Stimulated activated CD4-positive, alpha-beta T cell treated with anti-CD3 and anti-CD28 coated beads, TNF-alpha, amount 100 ng/mL, for 24 hours (primary cell): ENCODE results near the gene PXMP4.

Source experiments
- DNase-seq, 3 experiments: peaks; one replicate each; pipeline ENCODE4 v3.0.0-alpha.2; 2020; ENCODE audit warnings: low read depth in 3 of 3

PXMP4 gene

DNA sequence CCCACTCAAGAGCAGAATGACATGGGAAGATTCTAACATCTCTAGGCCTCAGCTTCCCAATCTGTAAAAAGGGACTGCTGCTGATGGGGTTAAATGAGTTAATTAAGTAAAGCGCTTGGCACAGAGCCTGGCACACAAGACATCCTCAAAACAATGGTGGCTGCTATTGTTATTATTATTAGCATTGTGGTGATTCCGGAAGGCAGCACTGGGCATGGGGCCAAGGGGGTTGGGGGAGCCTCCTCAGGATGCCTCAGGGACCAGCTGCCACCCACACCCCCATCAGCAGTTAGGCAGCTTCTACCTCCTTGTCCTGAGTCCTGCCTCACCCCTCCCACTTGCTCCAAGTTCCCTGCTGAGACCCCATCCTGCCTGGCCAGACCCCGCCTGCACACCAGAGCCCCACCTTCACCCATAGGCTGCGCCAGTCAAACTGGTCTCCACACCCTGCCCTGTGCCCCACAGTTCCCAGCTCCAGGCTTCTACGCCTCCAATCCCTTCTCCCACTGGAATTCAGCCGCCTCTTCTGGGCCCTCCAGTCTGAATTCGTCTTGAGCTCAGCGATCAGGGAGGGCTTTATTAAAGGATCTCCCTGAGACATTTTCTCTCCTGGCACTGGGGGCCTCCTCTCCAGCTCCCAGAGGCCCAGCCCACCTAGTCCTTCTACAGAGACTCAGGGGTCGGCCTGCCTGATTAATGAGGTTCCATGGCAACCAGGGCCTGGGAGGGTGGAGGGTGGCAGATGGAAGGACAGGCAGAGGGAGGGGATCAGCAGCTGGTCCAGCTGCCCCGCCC is 35.4 kb downstream of the PXMP4 start:
- no peak for DNase-seq

GRCh38 chr20:33681728-33682353 is 38.3 kb downstream of the PXMP4 start:
- no peak for DNase-seq

DNA sequence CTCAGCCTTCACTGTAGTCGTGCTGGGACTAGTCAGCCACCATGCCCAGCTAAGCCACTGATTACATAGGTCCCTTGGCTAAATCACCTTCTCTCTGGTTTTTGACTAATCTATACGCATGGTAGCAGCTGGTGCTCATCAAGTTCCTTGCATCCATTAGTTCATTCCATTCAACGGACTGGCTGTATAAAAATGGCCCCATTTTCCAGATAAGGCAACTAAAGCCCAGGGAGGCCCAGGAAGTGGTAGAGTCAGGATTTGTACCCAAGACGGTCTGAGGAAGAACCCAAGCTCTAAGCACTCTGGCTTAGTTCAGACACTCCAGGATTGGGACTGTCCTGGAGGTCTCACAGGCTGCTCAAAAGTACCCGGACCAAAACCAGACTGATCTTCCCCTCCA is 38.8 kb downstream of the PXMP4 start:
- no peak for DNase-seq

GRCh38 chr20:33680686-33681085 is 39.4 kb downstream of the PXMP4 start:
- no peak for DNase-seq

DNA sequence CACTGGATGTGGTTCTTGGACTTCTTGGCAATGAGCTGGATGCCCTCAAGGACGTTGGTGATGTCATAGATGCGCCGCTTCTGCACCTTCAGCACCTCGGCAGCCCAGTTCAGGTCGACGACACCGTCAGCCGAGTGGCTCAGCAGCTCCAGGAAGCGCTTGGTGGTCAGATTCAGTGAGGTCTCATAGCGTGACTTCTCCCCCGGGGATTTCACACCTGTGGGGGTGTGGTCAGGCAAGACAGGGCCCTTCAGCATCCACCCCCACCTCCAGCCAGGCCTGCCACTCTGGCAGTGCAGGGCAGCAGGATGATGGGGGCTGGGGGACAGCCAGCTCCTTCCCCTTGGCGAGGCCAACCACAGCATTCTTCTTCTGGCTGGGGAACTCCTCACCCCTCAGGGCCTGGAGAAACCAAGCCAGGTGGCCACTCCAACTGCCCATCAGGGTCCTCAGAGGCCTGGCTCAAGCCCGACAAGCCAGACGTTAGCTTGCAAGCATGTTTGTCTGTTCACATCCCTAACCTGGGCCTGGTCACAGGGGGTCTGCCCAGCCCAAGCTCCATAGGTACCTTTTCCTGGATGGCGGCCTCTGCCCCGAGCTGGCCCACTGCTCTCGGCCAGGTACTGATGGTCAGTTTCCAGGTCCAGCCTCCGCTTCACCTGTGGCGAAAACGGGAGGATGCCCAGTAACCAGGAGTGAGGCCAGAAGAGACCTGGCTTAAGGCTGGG is 40.2 kb downstream of the PXMP4 start:
- DNase-seq: no peak

DNA sequence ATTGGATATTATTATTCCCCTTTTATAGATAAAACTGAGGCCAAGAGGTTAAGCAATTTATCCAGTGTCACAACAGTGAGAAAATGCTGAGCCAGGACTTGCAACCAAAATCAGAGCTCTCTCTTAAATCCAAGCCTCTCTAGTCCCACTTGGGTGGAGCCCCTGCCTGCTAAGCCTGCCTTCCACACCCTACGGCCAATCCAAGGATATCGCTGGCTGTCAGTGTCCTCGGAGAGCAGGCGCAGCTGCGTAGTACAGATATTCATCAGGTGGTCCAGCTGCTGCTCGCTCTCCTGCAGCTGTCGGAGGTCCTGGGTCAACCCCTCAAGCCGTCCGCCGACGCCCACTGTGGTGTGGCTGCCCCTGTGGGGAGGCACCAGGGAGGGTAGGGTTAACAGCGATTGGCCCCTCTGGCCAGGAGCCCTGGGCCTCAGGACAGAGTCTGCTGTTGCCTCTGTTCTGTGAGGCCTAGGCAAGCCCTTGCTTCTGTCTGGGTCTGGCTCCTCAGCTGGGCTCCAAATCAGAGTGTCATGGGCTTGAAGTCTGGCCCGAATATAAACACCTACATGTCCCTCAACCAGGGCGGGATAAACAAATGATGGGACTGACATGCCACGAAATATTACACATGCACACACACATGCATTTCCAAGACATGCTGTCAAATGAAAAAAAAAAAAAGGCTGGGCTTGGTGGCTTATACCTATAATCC is 42.0 kb downstream of the PXMP4 start:
- no peak for DNase-seq

DNA sequence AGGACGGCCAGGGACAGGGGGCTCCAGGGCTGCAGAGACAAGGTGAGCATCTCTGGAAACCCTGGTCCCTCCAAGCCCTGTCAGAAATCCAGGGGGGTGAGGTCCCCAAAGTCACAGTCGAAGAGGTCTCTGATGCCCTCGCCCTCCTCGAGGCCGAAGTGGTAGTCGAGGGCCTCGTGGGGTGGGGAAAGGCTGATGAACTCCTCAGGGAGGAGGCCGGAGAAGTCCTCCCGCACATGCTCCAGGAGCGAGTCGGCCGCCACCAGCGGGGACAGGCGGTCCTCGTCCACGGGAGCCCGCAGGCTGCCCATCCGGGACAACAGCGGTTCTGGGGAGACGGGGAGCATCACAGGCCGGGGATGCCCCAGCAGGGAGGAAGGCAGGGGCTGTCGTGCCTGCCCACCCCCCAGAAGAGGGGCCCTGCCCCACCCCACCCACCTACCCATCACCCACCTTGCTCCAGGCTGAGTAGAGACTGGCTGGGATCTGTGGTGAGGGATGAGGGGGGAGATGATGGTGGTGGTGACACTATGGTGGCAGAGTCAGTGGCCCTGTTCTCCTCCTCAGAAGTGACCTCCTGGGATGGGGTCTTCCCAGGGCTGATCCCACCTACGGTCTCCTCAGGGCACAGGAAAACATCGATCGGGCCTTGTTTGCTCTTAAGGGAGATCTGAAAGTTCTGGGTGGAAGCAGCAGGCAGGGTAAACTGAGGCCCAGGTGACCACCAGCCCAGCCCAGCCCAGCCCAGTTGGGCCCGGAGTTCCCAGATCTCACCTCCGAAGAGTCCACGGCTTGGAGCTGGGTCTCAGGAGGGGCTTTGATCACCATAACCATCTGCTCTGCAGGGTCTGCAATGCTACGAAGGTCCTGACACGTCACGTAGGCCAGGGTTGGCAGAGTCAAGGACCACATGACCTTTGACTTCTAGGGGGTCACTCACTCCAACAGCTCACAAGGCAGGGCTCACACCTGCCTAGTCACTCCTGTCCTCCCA is 43.2 kb downstream of the PXMP4 start:
- DNase-seq: no peak

- DNase-seq: no peak
Observed at GRCh38 chr20:33676121-33676520, 44.0 kb downstream of the PXMP4 start.

DNA sequence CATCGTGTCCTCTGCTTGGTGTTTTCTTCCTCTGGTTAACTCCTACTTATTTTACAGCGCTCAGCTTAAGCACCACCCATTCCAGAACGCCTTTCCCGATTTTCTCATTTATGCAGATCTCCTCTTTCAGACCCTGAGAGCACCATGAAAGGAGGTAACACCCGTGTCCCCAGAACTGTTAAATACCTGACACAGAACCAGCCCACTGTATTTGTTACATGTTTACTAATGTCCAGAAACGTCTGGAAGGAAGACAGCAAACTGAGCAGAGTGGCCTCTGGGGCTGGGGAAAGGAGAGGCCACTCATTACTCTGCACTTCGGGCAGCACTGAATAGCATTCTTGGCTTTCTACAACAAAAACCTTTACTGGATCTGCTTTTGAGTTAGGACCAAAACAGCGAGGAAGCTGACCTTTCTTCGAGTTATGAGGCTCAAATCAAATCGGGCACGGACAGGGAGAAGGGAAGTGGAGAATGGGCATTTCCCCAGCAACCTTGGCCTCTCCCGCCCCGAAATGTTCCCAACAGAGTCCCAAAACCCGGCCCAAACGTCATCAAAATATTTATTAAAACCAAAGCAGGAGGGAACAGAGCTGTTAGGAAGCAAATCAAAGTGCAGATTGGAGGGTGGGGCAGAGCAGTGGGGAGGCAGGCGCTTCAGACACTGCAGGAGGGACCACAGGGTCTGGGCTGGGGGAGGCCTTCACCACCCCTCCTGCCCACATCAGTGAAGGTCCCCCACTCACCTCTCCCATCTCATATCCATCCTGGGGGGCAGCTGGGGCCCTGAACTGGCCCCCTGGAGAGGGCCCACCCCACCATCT is 44.8 kb downstream of the PXMP4 start:
- DNase-seq: no peak

GRCh38 chr20:33674294-33675135 is 45.6 kb downstream of the PXMP4 start, which contains the start of gene NECAB3:
TSS of gene NECAB3 (minus strand) at chr20:33674428. CDS start at chr20:33674352, 76 bp downstream.
- peak in 2 of 3 experiments; percentile 30 to 66 for DNase-seq

DNA sequence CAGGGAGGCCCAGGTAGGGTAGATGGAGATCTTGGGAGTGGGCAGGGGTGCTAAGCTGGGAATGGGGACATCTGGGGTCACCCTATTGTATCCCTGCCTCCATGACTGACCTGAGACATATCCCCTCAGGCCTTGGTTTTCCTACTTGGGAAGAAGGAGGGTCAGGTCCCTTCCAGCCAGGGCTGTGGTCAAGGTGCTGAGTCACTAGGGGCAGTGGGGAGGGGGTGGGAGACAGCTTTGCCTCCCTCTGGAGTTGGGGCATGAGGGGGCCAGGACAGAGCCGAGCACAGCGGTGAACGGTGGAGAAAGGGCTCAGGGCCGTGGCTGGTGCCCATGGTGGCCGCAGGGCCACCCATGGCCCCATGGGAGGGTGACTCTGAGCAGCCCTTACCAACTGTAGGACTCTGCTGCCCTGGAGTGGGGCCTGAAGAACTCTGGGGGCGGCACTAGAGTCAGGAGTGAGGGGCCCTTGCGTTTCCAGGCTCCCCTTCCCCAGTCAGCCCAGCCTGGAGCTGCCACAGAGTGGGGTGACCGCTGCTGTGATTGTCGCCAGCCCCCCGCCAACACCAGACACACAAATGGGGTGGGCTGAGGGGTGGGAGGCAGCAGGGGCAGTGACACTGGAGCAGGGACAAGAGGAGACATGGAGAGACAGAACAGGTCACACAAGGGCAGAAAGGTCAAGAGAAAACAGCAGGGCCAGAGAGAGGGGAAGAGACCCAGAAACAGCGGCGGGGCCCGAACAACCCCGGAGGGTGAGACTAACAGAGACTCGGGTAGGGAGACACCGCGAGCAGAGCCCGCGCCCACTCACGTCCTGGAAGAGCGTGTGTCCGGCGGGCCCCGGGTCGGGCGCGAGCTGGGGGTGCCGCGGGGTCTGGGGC is 46.5 kb downstream of the PXMP4 start:
- DNase-seq: no peak

- DNase-seq: no peak
Observed at GRCh38 chr20:33673114-33673409, 47.0 kb downstream of the PXMP4 start.

- DNase-seq: no peak
Observed at GRCh38 chr20:33672426-33673113, 47.5 kb downstream of the PXMP4 start.

GRCh38 chr20:33671573-33672288 is 48.4 kb downstream of the PXMP4 start:
- DNase-seq: no peak

DNA sequence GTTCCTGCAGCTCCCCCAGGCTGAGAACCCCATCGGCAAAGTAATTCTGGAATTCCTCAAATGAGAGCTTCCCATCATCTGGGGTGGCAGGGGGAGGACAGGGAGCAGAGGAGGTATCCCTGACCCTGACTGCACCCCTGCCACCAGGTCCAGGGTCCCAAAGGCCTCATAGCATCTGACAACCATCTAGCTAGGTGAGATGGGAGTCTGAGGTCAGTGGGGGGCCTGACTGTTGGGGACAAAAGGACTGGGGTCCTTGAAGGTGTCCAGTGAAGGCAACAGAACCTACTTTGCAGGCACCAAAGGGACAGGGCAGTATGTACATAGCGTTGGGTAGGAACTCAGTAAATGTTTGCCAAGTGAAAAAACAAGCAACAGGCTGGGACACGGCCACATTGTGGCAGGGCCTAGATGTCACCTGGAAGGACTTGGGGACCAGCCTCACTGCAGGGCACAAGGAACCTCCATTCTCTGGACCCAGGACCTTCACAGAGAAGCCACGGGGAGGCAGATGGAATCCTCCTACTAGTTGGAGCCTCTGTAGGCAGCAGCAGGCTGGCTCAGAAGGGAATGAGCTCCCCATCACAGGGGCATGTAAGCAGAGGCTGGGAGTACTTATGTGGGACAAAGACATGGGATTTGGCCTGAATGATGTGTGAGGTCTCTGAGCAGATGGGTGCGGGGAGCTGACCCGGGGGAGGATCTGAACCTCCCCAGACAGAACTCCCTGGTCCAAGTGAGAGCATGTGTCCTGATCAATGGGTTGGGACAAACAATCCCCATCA is 49.2 kb downstream of the PXMP4 start:
- no peak for DNase-seq
